Neural progenitor cell (in vitro differentiated cells): ENCODE results near the gene SESN3. TPM values are rescaled to one million over a fixed set of nuclear protein-coding genes. Genes with fewer than 3 reads are reported as not detected.

ENCODE experiments used
- DNase-seq: peaks from one replicate; pipeline ENCODE4 v3.0.0-alpha.2; 2016; ENCODE audit warnings: low spot score
- H2AFZ ChIP-seq: fragments of 200-600 bp; sonication (generic); replicated peaks from 2 replicates; pipeline ENCODE4 v1.6.1; 2016; ENCODE audit warnings: antibody characterized with exemption
- H3F3A ChIP-seq: fragments of 200-600 bp; sonication (generic); 2 replicates; pipeline ENCODE4 v1.6.1; 2016; ENCODE audit warnings: antibody characterized with exemption, low read depth
- H3K27ac ChIP-seq: fragments of 200-600 bp; sonication (generic); 2 replicates; pipeline ENCODE4 v1.5.1; 2016; ENCODE audit warnings: mild to moderate bottlenecking
- H3K27me3 ChIP-seq: fragments of 200-600 bp; sonication (generic); 2 replicates; pipeline ENCODE4 v1.6.1; 2016; ENCODE audit warnings: mild to moderate bottlenecking, moderate library complexity
- H3K36me3 ChIP-seq: fragments of 200-600 bp; sonication (generic); 2 replicates; pipeline ENCODE4 v1.5.1; 2016
- H3K4me1 ChIP-seq: fragments of 200-600 bp; sonication (generic); 2 replicates; pipeline ENCODE4 v1.6.1; 2016; ENCODE audit warnings: mixed run types
- H3K4me2 ChIP-seq: fragments of 200-600 bp; sonication (generic); 2 replicates; pipeline ENCODE4 v1.6.1; 2016
- H3K4me3 ChIP-seq: fragments of 200-600 bp; sonication (generic); 2 replicates; pipeline ENCODE4 v1.5.1; 2016
- H3K79me2 ChIP-seq: fragments of 200-600 bp; sonication (generic); 2 replicates; pipeline ENCODE4 v1.6.1; 2016; ENCODE audit warnings: low read depth
- H3K9ac ChIP-seq: fragments of 200-600 bp; sonication (generic); 2 replicates; pipeline ENCODE4 v1.6.1; 2016
- H3K9me3 ChIP-seq: fragments of 200-600 bp; sonication (generic); 2 replicates; pipeline ENCODE4 v1.5.1; 2016; ENCODE audit warnings: low read depth
- H4K20me1 ChIP-seq: fragments of 200-600 bp; sonication (generic); 2 replicates; pipeline ENCODE4 v1.6.1; 2016; ENCODE audit warnings: low read depth
- H3K27ac Mint-ChIP-seq: 3 replicates; pipeline ENCODE4 v1.8.0; 2021; ENCODE audit warnings: mixed read lengths
- H3K27me3 Mint-ChIP-seq: 2 replicates; pipeline ENCODE4 v1.8.0; 2022; ENCODE audit warnings: low read depth, mild to moderate bottlenecking, inconsistent platforms, moderate library complexity, mixed read lengths; ENCODE audit not compliant: insufficient read depth
- H3K36me3 Mint-ChIP-seq: 3 replicates; pipeline ENCODE4 v1.8.0; 2021; ENCODE audit warnings: mixed read lengths
- H3K4me1 Mint-ChIP-seq: 3 replicates; pipeline ENCODE4 v1.8.0; 2021; ENCODE audit warnings: mixed read lengths
- H3K4me3 Mint-ChIP-seq: 3 replicates; pipeline ENCODE4 v1.8.0; 2021; ENCODE audit warnings: mild to moderate bottlenecking, moderate library complexity, mixed read lengths
- H3K9me3 Mint-ChIP-seq: 3 replicates; pipeline ENCODE4 v1.8.0; 2020; ENCODE audit warnings: mixed read lengths
- CTCF ChIP-seq: fragments of 200-600 bp; sonication (generic); IDR thresholded peaks from 2 replicates; pipeline ENCODE4 v1.5.1; 2017; ENCODE audit warnings: antibody characterized with exemption, mild to moderate bottlenecking
- EZH2 ChIP-seq: fragments of 200-600 bp; sonication (generic); IDR thresholded peaks from 2 replicates; pipeline ENCODE4 v1.6.1; 2017; ENCODE audit warnings: antibody characterized with exemption, mild to moderate bottlenecking, moderate library complexity
- EZH2phosphoT487 ChIP-seq: fragments of 200-600 bp; sonication (generic); IDR thresholded peaks from 2 replicates; pipeline ENCODE4 v1.6.1; 2017; ENCODE audit warnings: antibody characterized with exemption
- total RNA-seq: library from RNA; depleted of rRNA; stranded (reverse); fragments of >200 nt; gene quantifications from 2 replicates; pipeline ENCODE4 v1.2.3, GENCODE V29; 2015; ENCODE audit warnings: low replicate concordance

SESN3 gene
- total RNA-seq, 1 donor from 2014 or later, result 234 TPM

- no peak overlapping the region for H3K4me3 Mint-ChIP-seq
- H3K4me2 ChIP-seq, result peak overlapping the region; percentile 51
- H4K20me1 ChIP-seq, result no peaks in the 10 kb centered on the region
These were observed 24.5 kb upstream of the SESN3 start for GRCh38 chr11:95255251-95256145.

DNA sequence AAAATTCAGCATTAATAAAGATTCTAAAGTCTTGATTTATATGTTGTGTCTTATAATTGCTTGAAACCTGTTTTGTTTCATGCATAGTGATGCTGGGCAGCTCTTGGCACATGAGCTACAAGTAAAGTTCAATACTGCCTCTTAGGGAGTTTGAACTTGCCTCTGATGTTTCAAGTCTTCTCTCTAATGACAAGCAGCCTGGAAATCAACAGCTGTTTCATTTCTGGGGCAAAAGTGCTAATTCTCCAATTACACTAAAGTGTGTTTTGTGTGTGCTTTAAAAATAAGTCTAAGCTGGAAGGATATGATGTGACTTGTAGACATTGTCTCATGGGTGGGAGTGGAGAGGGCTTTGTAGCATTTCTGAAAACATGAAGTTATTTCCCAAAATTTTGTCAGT is 23.7 kb upstream of the SESN3 start:
- no peak overlapping the region for H3K4me3 ChIP-seq
- no peak for TF ChIP-seq CTCF
- H3K27me3 Mint-ChIP-seq, result peaks cover under 1% of the 10 kb centered on the region
- no peaks in the 10 kb centered on the region for H3K79me2 ChIP-seq
- H3K4me1 Mint-ChIP-seq, result peaks cover 46% of the 10 kb centered on the region
- no peak overlapping the region for H2AFZ ChIP-seq
- peaks cover 52% of the 10 kb centered on the region for H3K4me1 ChIP-seq
- no peak overlapping the region for H3K27ac ChIP-seq
- peaks cover 31% of the 10 kb centered on the region for H3F3A ChIP-seq
- H3K27me3 ChIP-seq, result no peaks in the 10 kb centered on the region
- no peaks in the 10 kb centered on the region for H3K36me3 Mint-ChIP-seq
- no peak overlapping the region for H3K9ac ChIP-seq
- H3K4me3 Mint-ChIP-seq, result no peak overlapping the region
- H3K27ac Mint-ChIP-seq, result peak overlapping the region; percentile 64
- H3K9me3 Mint-ChIP-seq, result peaks cover 2% of the 10 kb centered on the region
- no peaks in the 10 kb centered on the region for H3K36me3 ChIP-seq
- no peaks in the 10 kb centered on the region for H4K20me1 ChIP-seq
- H3K4me2 ChIP-seq, result peak overlapping the region; percentile 54
- no peaks in the 10 kb centered on the region for H3K9me3 ChIP-seq
- DNase-seq, result no peak

More at GRCh38 chr11:95255251-95256145, 24.5 kb upstream of the SESN3 start:
- peaks cover 52% of the 10 kb centered on the region for H3K4me1 ChIP-seq
- H3K4me3 ChIP-seq, result no peak overlapping the region
- H3K9ac ChIP-seq, result no peak overlapping the region
- H3K27ac ChIP-seq, result peak overlapping the region; percentile 72
- Mint-ChIP-seq H3K27ac (peak overlapping the region; percentile 64), H3K27me3 (no peaks in the 10 kb centered on the region), H3K9me3 (peaks cover 2% of the 10 kb centered on the region), H3K36me3 (no peaks in the 10 kb centered on the region), H3K4me1 (peaks cover 46% of the 10 kb centered on the region)
- no peaks in the 10 kb centered on the region for H3K36me3 ChIP-seq
- peak overlapping the region; percentile 34 for H2AFZ ChIP-seq
- H3F3A ChIP-seq, result peaks cover 31% of the 10 kb centered on the region
- TF ChIP-seq CTCF, result no peak
- peak; percentile 29 for DNase-seq
- no peaks in the 10 kb centered on the region for H3K79me2 ChIP-seq
- no peaks in the 10 kb centered on the region for H3K27me3 ChIP-seq
- H3K9me3 ChIP-seq, result no peaks in the 10 kb centered on the region

DNA sequence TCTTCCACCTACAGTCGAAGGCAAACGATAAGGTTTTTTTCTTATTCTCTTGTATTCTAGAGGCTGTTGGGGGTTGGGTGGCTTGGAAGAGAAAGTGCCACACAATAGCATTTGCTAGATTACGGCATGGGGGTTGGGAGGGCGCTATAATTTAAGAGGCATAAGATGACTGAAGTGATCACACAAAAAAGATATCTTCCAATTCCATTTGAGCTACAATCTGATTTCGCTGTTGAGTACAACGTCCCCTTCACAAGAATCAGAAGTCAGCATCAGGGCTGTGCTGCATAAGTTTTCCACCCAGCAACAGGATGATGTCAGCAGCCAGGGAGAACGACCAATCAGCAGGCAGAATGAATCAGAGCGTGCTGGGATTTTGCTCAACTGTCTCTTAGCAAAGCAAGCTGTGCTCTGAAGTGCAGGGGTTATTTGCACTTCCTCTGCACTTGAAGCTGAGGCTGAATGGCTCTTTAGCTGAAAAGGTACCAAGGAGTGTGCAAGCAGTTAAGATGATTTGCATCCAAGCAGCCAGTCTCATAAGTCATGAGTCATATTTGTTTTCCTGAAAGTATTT is 23.2 kb upstream of the SESN3 start:
- Mint-ChIP-seq H3K9me3 (peaks cover 2% of the 10 kb centered on the region), H3K36me3 (no peaks in the 10 kb centered on the region), H3K27me3 (peaks cover 3% of the 10 kb centered on the region), H3K4me3 (peak overlapping the region; percentile 78), H3K27ac (peak overlapping the region; percentile 90), H3K4me1 (peaks cover 48% of the 10 kb centered on the region)
- H3K27ac ChIP-seq, result peak overlapping the region; percentile 13
- peak; percentile 70 for DNase-seq
- peaks cover 31% of the 10 kb centered on the region for H3F3A ChIP-seq
- H3K36me3 ChIP-seq, result no peaks in the 10 kb centered on the region
- H3K9ac ChIP-seq, result no peak overlapping the region
- H3K9me3 ChIP-seq, result no peaks in the 10 kb centered on the region
- peak overlapping the region; percentile 54 for H3K4me2 ChIP-seq
- no peaks in the 10 kb centered on the region for H3K79me2 ChIP-seq
- peak overlapping the region; percentile 51 for H2AFZ ChIP-seq
- peaks cover 52% of the 10 kb centered on the region for H3K4me1 ChIP-seq
- H3K4me3 ChIP-seq, result peak overlapping the region; percentile 1
- no peaks in the 10 kb centered on the region for H3K27me3 ChIP-seq
- TF ChIP-seq EZH2 (no peak), EZH2phosphoT487 (no peak), CTCF (no peak)
- H4K20me1 ChIP-seq, result no peaks in the 10 kb centered on the region
